GM21576 (cell line): ENCODE data around the gene AKAP13.

Experiments used
- ATAC-seq: cut with Tn5 transposase; IDR thresholded peaks from one replicate; pipeline ENCODE4 v1.9.1; 2021; ENCODE audit warnings: mild to moderate bottlenecking, moderate library complexity; ENCODE audit not compliant: unreplicated experiment

Gene AKAP13

GRCh38 chr15:85619992-85620689 is 239.7 kb downstream of the AKAP13 start:
- no peak for ATAC-seq

GRCh38 chr15:85620690-85621049 is 240.3 kb downstream of the AKAP13 start:
- ATAC-seq, result no peak

- no peak for ATAC-seq
Observed at GRCh38 chr15:85621094-85621493, 240.7 kb downstream of the AKAP13 start.

GRCh38 chr15:85622221-85622831 is 241.9 kb downstream of the AKAP13 start:
- ATAC-seq, result no peak

GRCh38 chr15:85623315-85624049 is 243.1 kb downstream of the AKAP13 start:
- ATAC-seq, result no peak

GRCh38 chr15:85624291-85624801 is 243.9 kb downstream of the AKAP13 start:
- no peak for ATAC-seq

GRCh38 chr15:85625166-85625830 is 244.9 kb downstream of the AKAP13 start:
- peak; percentile 11 for ATAC-seq

- ATAC-seq, result peak; percentile 63
Observed at GRCh38 chr15:85625856-85626255, 245.5 kb downstream of the AKAP13 start.

GRCh38 chr15:85627213-85627935 is 247.0 kb downstream of the AKAP13 start:
- no peak for ATAC-seq

GRCh38 chr15:85630311-85630710 is 249.9 kb downstream of the AKAP13 start:
- ATAC-seq, result no peak

GRCh38 chr15:85631018-85631417 is 250.6 kb downstream of the AKAP13 start:
- ATAC-seq, result no peak

GRCh38 chr15:85632014-85632413 is 251.6 kb downstream of the AKAP13 start:
- no peak for ATAC-seq

- no peak for ATAC-seq
Observed at GRCh38 chr15:85633859-85634258, 253.5 kb downstream of the AKAP13 start.

- ATAC-seq, result no peak
Observed at GRCh38 chr15:85636351-85636750, 255.9 kb downstream of the AKAP13 start.

GRCh38 chr15:85639752-85640381 is 259.5 kb downstream of the AKAP13 start:
- peak; percentile 82 for ATAC-seq

GRCh38 chr15:85642065-85642692 is 261.8 kb downstream of the AKAP13 start:
- no peak for ATAC-seq

GRCh38 chr15:85642693-85643066 is 262.3 kb downstream of the AKAP13 start:
- ATAC-seq, result no peak

GRCh38 chr15:85646538-85647091 is 266.2 kb downstream of the AKAP13 start:
- ATAC-seq, result peak; percentile 86

GRCh38 chr15:85649372-85649771 is 269.0 kb downstream of the AKAP13 start:
- no peak for ATAC-seq
